Fibroblast of the conjunctiva (primary cell): Measurements from ENCODE around the gene CTF1.
"Not testable (repeated sequence)": the region's sequence is repeated elsewhere in the genome, so short reads cannot be mapped to it uniquely, and the experiment has no call there.

ENCODE experiments used
- DNase-seq: peaks from one replicate; pipeline ENCODE4 v3.0.0-alpha.2; 2010; ENCODE audit warnings: low read depth

The CTF1 gene

DNA sequence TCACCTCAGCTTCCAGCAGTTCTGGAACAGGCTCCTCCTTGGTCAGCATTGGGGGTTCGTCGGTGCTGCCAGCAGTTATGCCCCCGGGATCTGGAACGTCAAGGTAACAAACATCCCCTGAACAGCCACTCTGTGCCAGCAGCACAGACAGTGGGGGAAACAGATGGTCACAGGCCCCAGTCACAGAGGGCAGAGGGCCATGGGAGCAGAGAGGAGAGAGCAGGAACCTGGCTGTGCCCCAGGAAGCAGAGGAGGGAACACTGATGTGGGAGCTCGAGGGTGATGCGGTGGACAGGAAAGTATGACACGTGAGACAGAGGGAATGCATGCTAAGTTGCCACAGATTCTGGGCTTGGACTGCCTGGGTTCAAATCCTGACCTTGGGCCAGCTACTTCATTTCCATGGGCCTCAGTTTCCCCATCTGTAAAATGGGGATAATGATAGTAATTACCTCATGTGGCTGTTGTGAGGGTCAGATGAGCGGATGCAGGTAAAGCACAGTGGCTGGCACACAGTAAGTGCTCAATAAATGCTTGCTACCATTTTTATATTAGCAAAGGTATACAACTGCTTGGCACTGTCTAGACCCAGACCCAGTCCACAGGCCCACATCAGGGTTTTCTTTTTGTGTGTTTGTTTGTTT lies 7.4 kb upstream of the CTF1 start:
- DNase-seq = no peak

DNA sequence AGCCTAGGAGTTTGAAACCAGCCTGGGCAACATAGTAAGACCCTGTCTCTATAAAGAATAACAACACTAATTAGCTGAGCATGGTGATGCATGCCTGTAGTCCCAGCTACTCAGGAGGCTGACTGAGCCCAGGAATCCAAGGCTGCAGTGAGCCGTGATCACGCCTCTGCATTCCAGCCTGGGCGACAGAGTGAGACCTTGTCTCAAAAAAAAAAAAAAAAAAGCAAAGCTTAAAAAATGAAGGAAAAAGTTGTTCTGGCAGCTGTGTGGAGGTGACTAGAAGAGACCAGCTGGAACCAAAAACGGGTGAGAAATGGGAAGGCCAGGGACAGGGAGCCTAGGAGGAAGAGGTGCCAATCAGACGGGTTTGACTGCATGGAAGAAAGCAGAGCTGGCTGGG lies 6.7 kb upstream of the CTF1 start:
- no peak for DNase-seq

DNA sequence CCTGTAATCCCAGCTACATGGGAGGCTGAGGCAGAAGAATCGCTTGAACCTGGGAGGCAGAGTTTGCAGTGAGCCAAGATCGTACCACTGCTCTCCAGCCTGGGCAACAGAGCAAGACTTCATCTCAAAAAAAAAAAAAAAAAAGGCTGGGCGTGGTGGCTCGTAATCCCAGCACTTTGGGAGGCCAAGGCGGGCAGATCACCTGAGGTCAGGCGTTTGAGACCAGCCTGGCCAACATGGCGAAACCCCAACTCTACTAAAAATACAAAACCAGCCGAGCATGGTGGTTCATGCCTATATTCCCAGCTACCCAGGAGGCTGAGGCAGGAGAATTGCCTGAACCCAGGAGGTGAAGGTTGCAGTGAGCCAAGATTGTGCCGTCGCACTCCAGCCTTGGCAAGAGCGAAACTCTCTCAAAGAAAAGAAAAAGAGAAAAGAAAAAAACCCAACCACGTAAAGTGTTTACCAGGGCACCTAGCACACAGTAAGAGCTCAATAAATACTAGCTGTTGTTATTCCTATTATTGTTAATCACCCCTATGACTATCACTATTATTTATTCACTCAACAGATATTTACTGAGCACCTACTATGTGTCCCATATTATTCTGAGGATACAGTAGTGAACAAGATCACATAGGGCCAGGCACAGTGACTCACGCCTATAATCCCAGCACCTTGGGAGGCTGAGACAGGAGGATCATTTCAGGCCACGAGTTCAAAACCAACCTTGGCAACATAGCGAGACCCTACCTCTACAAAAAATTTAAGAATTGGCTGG lies 5.2 kb upstream of the CTF1 start:
- DNase-seq = not testable (repeated sequence)

DNA sequence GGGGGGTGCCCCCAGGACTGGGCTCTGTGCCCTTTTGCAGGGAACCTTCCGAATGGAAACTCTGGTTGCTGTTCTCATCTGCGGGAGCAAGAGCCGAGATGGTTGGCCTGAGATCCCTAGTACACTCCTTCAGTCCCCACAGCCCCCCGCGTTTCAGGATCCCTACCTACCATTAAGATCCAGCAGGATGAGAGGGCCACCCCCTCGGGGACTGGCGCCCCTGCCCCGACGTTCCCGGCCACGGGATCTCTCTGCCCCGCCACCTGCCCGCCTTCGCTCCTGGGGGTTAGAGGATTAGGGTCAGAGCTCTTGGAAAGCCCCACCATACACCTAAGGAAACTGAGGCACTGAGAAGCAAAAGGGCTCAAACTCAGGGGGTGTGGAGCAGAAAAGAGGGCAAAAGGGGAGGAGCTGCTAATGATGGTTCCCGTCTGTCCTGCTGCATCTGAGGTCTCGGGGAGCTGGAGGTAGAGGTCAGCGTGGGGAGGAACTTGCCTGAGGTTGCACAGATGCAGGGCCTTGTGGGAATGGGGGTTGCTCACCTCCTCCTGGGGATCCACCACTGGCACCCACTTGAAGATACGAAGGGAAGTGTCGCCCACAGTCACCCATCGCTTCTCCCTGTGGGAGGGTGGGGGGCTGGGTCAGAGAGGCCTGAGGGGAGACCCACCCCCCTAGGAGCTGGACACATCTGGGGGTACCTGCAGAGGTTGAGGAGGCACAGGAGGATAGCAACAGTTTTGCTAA lies 3.6 kb upstream of the CTF1 start:
- no peak for DNase-seq

DNA sequence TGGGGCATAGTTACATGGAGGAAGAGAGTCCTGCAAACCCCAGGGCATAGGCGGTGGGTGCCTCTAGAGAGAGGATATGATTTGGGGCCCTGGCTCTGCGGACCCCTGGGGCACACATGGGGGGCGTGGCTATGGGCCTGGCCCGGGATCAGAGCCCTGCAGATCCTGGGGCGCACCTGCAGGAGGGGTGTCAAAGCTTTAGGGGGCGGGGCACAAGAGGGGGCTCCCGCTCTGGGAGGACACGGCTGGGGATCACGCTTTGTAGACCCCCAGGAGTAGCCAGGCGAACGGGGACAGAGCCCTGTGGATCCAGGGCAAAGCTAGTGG lies 3.0 kb upstream of the CTF1 start:
- no peak for DNase-seq

DNA sequence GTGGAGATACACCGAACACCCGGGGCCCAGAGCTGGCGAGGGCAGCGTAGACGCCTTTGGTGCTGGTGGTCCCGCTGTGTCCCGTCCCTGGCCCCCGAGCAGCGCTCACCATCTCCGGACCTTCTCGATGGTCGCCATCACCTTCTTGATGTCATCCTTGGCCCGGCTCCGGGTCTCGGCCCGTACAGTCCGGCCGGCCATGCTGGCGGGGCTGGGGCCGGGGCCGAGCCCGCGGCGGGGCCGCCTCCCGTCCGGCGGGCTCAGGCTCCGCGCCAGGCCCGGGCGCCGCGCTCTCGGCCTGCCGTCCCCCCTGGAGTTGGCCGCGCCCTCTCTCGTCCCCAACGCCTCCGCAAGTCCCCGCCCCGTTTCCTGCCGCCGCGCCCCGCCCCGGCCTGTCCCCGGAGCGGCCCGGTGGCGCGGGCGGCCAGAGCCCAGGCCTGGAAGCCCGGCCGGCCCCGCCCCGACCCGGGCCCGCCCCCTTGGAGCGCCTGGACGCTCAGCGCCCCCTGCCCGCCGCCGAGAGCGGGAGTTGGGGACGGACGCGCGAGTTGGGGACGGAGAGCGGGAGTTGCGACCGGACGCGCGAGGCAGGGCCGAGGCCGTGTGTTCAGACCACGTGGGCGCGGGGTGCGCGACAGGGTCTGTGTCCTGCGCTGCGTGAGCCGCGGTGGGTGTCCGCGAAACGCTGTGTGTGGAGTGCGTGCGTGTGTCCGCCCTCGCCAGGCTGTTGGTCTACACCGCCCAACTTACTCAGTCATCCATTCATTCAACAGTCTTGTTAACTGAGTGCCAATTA lies 2.5 kb upstream of the CTF1 start, which contains the start of gene BCL7C:
TSS of gene BCL7C (minus strand) at position 334 of the 796 bp plus-strand sequence. CDS start at position 201, 133 bp downstream.
- peak; percentile 75 for DNase-seq

DNA sequence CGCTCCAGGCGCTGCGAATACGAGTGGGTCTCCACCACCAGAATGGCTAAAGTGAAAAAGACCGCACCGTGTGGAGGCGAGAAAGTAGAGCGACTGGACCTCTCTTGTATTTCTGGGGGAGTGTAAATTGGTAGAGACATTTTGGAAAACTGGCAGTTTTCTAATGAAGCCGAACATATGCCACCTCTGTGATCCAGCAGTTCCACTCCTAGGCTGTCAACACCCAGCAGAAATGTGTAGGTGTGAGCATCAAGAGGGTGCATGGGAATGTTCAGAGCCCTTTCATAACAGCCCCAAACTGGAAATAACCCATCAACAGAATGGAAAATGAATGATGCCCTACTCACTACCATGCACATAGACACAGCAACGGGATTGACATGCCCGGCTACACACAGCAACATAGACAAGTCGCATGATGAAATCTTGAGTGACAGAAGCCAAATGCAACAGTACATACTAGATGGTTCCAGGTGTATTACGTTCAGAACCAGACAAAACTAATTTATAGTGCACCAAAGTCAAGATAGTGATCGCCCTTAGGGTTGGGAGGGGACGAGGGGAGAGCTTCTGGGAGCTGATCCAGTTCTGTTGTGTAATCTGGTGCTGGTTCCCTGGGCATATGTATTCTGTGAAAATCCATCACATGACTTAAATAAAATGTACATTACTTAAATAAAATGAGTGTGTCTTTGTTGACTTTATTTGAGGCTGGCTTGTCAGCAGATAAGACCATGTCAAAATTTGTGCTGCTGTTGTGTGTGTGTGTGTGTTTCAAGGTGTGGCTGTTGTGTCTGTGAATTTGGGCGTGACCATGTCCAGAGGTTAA lies 1.7 kb upstream of the CTF1 start:
- no peak for DNase-seq

DNA sequence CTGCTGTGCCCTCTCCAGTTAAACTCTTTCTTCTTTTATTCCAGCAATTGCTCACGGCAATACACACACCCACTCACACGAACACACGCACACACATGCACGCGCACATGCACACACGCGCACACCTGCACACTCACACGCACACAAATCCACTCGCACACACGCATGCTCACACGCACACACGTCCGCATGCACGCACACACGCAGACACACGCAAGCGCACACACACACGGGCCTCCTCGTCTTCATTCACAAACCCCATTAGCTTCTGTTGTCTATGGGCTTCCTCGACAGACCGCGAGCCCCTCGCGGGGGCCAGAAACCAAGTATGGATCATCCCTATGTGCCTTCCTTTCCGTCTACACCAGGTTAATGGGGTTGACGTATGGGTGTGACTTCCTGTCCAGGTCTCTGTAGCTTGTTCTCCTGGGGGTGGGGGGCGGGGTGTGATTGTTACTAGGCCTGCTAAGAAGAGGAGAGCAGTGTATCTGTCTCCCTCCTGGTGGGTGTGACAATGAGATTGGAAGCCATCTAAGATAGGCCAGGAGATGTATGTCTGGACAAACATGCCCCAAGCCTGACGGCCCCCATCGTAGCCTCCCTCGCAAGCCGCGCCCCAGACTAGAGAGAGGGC lies 670 bp upstream of the CTF1 start:
- DNase-seq = no peak

DNA sequence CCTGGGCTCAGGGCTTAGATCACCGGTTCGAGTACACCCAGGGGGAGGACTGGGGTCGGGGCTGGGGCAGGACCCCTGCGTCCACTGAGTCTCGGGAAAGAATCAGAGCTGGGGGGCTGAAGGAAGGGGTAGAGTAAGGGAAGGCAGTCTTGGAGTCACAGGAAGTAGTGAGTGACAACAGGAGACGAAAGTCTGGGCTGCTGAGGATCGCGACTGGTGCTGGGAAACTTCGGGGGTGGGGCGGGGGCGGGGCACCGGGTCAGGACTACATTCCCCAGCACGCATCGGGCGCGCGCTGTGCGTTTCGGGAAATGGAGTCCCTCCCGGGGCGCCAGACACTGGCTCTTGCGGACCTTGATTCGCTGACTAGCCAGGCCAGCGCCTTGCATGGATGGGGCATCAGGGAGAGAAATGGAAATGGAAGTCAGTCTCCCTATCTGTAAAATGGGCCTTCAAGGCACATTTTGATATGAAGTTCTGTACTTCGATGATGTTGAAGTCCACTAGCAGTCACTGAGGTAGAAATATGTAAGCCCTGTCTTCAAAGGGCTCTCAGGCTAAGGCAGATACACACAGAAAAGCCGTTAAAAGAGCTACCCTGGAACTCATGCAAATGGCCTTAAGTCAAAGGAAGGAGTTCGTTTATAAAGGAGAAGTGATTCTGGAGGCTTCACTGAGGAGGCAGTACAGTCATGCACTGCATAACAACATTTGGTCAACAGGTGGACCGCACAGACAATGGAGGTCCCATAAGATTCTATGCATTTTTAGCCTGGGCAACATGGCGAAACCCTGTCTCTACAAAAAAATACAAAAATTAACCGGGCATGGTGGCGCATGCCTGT lies 697 bp downstream of the CTF1 start:
- peak; percentile 72 for DNase-seq

DNA sequence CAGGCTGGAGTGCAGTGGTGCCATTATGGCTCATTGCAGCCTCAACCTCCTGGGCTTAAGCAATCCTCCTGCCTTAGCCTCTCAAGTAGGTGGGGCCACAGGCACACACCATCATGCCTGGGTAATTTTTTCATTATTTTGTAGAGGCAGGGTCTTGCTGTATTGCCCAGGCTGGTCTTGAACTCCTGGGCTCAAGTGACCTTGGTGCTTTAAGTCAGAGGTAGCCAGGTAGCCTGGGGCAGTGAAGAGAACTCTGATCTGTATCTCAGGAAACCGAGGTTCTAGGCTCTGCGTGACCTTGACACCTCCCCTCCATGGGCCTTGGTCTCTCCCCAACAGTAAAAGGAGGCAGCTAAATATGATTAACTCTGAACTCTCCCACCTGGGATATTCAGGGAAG lies 3.4 kb downstream of the CTF1 start:
- DNase-seq = no peak

DNA sequence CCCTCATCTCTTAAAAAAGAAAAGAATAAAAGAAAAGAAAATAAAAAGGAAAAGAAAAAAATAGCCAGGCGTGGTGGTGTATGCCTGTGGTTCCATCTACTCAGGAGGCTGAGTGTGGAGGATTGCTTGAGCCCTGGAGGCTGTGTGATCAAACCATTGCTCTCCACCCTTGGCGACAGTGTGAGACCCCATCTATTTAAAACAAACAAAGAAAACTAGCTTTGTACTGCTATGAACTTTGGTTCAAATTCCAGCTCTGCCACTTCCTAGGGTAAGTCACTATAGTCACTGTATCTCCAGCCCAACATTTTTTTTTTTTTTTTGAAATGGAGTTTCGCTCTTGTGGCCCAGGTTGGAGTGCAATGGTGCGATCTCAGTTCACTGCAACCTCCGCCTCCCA lies 4.2 kb downstream of the CTF1 start:
- no peak for DNase-seq

DNA sequence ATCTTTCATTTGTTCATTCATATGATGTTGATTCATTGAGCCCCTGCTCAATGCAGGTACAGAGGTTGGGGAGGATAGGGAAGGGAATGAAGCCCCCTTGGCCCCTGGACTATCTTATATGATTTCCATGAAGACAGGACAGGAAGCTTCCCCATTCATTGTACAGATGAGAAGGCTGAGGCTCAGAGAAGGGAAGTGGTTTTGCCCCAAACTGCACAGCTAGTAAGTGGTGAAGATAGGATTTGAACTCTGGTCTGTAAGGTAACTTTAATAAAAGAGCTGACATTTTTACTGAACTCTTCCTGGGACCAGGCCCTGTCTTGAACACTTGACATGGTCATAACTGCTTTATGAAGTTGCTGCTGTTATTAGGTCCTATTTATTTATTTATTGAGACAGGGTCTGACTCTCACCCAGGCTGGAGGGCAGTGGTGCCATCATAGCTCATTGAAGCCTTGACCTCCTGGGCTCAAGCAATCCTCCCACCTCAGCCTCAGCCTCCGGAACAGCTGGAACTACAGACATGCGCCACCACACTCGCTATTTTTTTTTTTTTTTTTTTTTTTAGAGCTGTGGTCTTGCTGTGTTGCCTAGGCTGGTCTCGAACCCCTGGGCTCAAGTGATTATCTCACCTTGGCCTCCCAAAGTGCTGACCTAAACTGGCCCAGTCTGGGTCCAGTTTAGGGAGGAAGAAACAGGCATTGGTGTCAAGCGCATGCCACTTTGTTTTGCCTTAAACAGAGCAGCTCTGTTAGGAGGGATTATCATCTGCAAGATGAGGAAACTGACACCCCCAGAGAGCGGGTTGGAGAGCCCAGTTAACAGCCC lies 5.0 kb downstream of the CTF1 start:
- DNase-seq = no peak

DNA sequence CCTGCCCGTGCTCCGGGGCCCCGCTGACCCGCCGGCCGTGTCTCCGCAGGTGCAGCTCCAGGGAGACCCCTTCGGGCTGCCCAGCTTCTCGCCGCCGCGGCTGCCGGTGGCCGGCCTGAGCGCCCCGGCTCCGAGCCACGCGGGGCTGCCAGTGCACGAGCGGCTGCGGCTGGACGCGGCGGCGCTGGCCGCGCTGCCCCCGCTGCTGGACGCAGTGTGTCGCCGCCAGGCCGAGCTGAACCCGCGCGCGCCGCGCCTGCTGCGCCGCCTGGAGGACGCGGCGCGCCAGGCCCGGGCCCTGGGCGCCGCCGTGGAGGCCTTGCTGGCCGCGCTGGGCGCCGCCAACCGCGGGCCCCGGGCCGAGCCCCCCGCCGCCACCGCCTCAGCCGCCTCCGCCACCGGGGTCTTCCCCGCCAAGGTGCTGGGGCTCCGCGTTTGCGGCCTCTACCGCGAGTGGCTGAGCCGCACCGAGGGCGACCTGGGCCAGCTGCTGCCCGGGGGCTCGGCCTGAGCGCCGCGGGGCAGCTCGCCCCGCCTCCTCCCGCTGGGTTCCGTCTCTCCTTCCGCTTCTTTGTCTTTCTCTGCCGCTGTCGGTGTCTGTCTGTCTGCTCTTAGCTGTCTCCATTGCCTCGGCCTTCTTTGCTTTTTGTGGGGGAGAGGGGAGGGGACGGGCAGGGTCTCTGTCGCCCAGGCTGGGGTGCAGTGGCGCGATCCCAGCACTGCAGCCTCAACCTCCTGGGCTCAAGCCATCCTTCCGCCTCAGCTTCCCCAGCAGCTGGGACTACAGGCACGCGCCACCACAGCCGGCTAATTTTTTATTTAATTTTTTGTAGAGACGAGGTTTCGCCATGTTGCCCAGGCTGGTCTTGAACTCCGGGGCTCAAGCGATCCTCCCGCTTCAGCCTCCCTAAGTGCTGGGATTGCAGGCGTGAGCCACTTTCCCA lies 5.9 kb downstream of the CTF1 start:
- DNase-seq = no peak

DNA sequence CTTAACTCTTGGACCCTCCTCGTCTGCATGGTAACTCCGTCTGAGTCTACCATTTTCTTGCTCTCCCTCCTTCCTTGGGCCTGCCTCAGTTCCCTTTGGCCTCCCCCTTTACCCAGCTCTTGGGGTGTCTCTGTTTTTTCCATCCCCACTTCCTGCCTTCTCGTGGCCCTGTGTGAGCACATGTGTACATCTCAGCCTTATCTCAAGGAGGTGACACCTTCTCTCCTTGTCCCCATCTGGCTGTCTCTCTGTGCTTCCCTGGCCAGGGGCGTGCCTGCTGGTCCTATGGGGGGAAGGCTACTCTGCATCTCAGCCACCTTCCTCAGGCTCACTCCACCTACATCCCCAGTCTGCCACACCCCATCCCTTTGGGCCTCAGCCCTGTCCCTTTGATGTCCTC lies 6.6 kb downstream of the CTF1 start:
- no peak for DNase-seq

DNA sequence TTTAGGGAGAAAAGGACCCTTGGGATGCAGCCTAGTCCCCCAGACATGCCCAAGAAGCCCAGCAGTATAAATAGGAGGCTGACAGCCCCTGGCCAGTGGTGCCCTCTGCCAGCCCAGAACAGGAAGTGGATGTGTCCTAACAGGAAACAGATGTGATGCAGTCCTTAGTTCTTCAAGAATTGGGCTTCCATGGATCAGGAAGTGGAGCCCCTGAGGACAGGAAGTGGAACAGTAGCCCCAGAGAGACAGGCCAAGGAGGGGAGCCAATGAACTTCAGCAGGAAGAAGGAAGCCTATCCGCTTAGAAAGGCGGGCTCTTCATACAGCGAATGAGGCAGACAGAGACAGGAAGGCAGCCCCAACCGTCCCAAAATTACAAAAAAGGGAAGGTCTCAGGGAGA lies 7.2 kb downstream of the CTF1 start:
- no peak for DNase-seq

DNA sequence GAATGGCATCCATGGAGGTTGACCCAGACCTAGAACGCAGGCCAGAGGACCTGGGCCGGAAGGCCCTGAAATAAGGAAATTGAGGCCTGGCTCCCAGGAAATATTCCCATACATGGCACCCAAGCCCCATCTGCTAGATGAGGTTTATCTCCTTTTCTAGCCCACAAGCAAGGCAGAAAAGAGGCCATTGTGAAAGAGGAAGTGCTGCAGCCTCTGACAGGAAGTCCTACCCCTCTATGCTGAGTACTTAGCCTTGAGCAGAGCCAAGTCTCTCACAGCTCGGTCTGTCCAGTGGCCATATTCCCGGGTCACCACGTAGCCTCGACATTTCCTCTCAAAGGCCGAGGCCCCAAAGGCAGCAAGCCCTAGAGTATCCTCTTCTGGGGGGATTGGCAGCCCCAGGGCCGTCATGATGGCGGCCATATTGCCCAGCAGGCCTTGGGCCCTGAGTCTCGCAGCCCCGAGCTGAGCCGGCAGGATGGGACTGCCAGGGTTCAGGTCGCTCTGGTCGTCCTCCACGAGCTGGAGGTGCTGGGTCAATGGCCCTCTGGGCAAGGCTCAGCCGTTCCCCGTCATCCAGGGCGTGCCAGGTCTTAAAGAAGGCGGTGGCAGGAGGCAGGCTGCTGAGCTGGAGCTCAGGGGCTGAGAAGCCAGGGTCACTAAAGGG lies 7.8 kb downstream of the CTF1 start:
- no peak for DNase-seq

DNA sequence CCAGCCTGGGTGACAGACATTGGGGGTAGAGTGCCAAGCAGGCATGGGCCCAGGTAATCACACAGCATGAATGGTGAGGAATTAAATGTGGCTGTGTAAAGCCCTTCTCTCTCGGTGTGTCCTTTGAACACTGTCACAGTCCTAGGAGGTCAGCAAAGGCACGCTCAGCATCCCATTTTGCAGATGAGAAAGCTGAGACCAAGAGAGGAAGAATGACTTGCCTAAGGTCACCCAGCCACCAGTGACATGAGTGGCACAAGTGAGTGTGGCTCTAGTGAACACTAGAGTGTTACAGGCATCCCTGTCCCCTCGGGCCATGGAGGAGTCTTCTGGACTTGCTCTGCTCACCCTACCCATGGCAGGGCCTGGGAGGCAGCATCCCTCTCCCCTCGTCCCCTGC lies 10.7 kb downstream of the CTF1 start:
- DNase-seq = no peak
